ENCODE data around the gene DPYD.

- TF ChIP-seq SP1 (IDR thresholded peaks at IDR 0.05) (no peak), TARDBP (IDR thresholded peaks at IDR 0.05) (no peak), BHLHE40 (IDR thresholded peaks at IDR 0.05; ENCODE audit: borderline replicate concordance) (no peak), ARNT (IDR thresholded peaks at IDR 0.05) (no peak), NFRKB (IDR thresholded peaks at IDR 0.05) (no peak), LEF1 (IDR thresholded peaks at IDR 0.05; ENCODE audit: borderline replicate concordance) (no peak), FOXA1 (IDR thresholded peaks at IDR 0.05) (no peak), ELF4 (IDR thresholded peaks at IDR 0.05) (no peak), PKNOX1 (IDR thresholded peaks at IDR 0.05) (no peak), HDGF (IDR thresholded peaks at IDR 0.05; ENCODE audit: borderline replicate concordance) (no peak)
These were observed 572.1 kb downstream of the DPYD start for GRCh38 chr1:97348599-97349265.

Measured in HEK293T (cell line).